GM18508 (cell line): ENCODE results near the gene MYO10.
"Not testable (repeated sequence)": the region's sequence is repeated elsewhere in the genome, so short reads cannot be mapped to it uniquely, and the experiment has no call there.

Experiments
- ATAC-seq: cut with Tn5 transposase; IDR thresholded peaks from one replicate; pipeline ENCODE4 v1.9.1; 2021; ENCODE audit warnings: moderate number of reproducible peaks; ENCODE audit not compliant: insufficient read depth, unreplicated experiment

The MYO10 gene

DNA sequence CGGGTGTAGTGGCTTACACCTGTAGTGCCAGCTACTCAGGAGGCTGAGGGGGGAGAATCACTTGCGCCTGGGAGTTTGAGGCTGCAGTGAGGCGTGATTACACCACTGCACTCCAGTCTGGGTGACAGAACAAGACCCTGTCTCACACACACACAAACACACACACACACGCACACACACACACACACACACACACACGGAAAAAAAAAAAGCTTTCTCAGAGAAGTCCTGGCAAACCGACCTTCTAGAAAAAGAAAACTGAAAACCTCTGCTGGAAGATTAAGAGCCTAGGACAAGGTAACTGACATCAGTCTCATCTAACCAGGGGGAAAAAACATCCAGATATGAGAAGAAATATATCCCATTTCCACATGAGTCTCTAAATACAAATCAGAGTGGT, 178.9 kb downstream of the MYO10 start:
- ATAC-seq = no peak

- no peak for ATAC-seq
These were observed 179.4 kb downstream of the MYO10 start for GRCh38 chr5:16756692-16757091.

DNA sequence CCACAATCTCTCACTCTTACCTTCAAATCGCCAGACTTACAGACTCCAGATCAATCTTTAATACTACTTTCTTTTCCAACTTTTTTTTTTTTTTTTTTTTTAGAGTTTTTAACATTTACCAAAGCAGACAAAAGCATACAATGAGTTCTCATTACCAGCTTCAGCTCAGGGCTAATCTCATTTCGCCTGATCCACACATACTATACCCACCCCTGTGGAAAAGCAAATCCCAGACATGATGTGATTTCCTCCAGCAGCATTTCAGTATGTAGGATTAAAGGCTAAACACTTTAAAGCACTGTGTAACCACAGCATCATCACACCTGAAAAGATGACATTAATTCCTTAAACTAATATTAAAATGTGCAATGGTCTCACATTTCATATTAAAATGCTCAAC, 180.4 kb downstream of the MYO10 start:
- no peak for ATAC-seq

DNA sequence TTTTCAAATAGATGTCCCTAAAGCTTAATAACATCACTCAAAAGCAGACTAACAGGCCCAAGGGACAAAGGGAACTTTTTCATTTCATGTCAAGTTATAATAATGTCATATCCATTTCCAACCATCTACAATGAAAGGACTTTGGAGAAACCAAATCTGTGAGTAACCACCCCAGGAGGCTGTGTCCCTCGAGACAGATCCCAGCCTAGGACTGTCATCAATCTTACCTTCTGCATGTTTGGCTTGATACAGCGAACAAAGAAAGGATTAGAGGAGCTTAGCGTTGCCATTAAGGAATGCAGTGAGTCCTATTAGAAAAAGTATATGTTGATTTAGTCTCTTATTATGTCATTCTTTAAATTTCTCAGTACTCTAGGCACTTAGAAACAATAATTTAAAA, 181.5 kb downstream of the MYO10 start:
- no peak for ATAC-seq

- no peak for ATAC-seq
These were observed 182.0 kb downstream of the MYO10 start for GRCh38 chr5:16754086-16754485.

DNA sequence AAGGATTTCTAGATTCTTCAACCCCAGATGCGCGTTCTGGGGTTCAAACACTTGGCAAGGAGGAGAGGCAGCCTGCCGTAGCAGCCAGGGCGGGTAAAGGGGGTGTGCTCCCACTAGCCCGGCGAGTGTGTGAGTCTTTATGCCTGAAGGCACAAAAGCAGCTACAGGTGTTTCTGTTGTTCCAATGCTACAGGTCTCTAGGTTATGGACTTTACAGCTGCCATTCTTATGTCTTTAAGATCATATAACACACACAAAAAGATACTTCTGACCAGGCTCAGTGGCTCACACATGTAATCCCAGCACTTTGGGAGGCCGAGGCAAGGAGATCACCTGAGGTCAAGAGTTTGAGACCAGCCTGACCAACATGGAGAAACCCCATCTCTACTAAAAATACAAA, 185.6 kb downstream of the MYO10 start:
- no peak for ATAC-seq

GRCh38 chr5:16749626-16750025, 186.5 kb downstream of the MYO10 start:
- ATAC-seq = no peak

- no peak for ATAC-seq
These were observed 191.8 kb downstream of the MYO10 start for GRCh38 chr5:16744164-16744880.

GRCh38 chr5:16742938-16743337, 193.2 kb downstream of the MYO10 start:
- ATAC-seq = no peak

DNA sequence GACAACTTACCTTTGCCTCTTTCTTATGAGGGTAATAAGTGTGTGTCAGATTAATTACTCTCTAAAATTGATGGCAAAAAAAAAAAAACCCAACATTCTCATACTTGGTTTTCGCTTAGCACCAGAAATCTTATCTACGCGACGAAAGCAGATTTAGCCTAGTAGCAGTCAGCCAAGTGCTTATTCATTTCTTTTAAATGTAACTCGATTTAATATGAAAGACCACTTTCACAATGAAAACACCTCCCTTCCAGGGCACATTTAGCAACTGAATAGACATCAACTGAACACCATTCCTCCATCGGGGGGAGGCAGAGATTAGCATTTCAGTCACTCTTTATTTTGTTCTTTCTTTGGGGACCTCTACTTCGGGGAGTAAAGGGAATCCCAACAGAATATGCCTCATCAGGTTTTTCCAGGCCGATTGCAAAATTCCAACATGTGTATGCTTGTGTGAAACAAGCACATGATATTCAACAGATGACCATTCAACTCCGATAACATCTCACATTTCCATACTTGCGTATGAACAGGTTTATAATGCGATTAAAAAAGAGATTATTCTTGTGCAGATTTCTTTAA, 195.2 kb downstream of the MYO10 start:
- ATAC-seq = no peak

DNA sequence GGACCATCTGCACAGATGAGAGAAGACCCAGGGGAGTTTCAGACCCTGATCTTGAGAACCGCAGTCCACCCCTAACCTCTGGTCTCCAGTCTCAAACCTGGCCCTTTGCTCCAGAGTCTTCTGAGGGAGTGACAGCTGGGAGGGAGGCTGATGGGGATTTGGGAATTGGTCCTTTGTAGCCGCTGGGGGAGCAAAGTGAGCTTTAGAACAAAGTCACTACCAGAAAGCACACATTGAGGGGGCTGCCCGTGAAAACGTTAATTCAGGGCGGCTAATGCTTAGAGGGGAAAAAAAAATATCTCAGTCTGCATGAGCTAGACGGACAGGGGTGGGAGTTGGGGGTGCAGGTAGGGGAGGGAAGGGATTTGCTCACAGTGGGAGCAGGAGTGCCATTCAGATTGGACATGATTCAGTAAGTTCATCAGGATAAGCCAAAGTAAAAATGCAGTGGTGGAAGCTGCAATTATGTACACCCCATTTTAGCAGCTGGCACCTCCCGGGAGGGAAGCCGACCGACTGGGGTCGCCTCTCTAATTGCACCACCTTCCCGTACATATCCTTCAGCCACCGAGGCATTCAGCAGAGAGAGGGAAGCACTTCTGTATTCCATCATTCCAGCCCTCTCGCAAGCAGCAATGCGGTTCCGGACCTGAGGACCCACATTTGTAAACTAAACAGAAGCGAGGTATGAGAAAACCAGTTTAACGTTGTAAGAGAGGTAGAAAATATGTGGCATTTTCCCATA, 195.8 kb downstream of the MYO10 start:
- ATAC-seq = no peak

DNA sequence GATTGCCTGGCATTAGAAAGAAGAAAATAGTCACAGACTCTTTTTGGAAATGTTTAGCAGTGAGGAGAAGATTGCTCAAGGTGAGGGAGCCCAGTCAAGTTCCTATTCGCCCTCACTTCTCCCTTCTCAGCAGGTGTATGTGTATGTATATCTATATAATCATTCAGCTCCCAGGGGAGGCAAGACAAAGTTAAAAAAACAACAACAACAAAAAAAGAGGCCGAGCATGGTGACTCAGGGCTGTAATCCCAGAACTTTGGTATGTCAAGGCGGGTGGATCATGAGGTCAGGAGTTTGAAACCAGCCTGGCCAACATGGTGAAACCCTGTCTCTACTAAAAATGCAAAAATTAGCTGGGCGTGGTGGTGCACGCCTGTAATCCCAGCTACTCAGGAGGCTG, 197.7 kb downstream of the MYO10 start:
- not testable (repeated sequence) for ATAC-seq

- ATAC-seq = no peak
These were observed 198.3 kb downstream of the MYO10 start for GRCh38 chr5:16737620-16738364.

DNA sequence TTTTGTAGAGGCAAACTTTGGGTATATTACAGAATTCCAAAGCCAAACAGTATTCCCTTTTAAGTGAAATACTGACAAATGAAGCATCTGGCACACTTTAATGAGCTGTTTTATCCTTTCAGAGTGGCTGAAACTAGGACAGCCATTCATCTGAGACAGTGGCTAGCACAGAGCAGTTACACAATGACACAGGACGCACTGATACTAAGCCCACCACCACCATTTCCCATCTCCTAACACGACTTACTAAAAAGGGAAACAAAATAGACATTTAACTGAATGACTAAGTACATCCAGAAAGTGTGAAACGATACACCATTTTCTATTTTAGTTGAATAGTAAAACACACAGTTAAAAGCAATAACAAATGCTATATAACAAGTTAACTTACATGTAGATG, 198.9 kb downstream of the MYO10 start:
- no peak for ATAC-seq

GRCh38 chr5:16736158-16736995, 199.7 kb downstream of the MYO10 start:
- no peak for ATAC-seq

DNA sequence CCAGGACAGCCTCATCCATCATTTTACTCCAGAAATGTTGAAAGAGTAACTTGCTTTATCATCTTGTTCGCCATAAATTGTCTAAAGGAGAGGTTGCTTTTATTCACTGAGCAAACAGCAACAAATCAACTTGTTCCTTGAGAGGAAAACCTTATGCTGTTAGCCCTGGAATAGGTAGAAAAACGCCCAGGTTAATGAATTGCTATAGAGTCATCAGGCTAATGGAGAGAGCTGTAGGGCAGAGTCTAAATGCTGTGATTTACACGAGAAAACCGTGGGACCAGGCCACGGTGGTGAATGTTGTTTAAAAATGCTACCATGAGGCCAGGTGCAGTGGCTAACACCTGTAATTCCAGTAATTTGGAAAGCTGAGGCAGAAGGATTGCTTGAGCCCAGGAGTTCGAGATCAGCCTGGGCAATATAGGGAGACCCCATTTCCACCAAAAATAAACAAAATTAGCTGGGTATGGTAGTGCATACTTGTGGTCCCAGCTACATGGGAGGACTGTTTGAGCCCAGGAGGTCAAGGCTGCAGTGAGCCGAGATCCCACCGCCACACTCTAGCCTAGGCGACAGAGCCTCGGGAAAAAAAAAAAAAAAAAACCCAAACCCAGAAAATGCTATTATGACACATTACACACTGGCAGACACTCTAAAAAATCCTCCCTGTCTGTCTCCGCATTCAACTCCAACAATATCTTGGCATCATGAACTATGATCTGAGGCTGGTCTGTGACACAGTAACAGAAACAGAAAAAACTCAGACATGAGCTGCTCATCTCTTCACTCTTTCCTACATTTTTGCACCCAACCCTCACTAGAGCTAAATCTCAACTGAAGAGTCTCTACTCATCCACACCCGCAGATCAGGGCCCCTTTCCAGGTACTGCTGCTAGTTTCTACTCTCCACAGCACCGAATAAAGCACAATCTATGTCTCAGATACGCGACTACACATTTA, 200.7 kb downstream of the MYO10 start:
- no peak for ATAC-seq

- no peak for ATAC-seq
These were observed 202.6 kb downstream of the MYO10 start for GRCh38 chr5:16733331-16734006.

DNA sequence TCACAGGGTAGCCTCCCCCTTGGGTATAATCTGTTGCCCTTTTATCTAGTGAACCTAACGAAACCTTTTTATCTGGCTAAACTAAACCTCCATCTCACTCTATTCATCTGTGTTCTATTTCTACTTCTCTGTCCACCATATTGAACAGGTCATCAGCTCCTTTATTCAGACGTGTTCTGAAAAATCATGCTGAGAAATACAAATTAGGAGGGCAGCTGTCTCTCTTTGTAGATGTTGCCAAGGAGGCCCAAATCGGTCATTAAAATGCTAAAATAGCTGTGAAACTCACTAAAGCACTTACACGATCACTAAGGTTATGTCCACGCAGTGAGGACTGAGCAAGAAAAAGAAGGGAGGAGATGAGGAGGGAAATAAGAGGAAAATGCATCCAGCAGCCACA, 203.7 kb downstream of the MYO10 start:
- no peak for ATAC-seq
